ENCODE measurements around the gene GPR22. TPM values are rescaled to one million over a fixed set of nuclear protein-coding genes. Genes with fewer than 3 reads are reported as not detected.

Gene GPR22
- total and polyA plus RNA-seq, 7 donors, result 0.01 to 0.15 TPM; not detected in 5

DNA sequence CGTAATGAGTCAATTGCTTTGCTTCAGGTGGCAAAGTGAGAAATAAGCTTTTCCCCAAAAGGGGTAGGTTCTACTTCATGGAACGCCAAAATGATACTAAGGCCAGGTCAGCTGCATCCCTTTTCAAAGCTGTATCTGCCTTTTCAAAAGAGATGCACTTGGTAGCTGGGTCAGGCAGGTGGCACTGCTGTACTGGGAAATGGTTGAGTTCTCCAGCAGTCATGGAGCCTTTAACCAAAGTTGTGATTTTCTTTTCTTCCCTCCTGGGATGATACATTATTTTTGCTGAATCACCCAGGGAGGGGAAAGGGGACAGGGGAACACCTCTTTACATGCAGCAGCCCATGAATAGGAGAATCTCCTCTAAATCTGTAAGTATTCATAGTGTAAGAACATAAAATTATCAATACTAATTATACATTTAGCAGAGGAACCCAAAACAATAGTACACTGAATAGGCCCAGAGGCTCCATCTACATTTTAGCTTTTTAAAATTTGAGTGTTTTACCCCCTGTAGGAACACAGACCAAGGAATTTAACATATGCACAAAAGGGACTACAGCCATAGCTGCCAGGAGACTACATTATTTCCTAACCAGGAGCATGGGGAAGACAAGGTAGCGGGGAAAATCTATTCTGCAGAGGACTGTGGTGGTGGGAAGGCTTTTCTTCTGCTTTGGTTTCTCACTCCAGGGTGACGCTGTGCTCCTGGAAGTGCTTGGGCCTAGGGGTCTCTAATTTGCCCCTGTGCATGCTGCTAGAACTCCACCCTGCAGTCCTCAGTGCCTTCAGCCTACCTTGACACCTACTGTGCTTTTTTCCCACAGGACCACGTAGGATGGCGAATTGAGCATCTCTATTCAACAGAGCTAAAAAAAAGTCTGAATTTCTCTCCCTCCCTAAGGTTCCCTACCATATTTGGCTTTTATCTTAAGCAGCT is 6.4 kb upstream of the GPR22 start:
- 80 to 83% (median 80%) methylated on average over 6 of the region's 6 CpGs for WGBS, 3 donors
- Histone ChIP-seq H3K27ac (no peak overlapping the region), H3K36me3 (ENCODE audit: insufficient read depth in 1 of 2, low read depth in 1 of 2) (peaks cover 0 to 3% of the 10 kb centered on the region in 2 donors), H3K9me3 (no peaks in the 10 kb centered on the region), H3K4me1 (no peaks in the 10 kb centered on the region), H3K27me3 (ENCODE audit: insufficient read depth in 3 of 3, low read length in 2 of 3) (no peaks in the 10 kb centered on the region), H3K4me3 (no peak overlapping the region)
- ATAC-seq (peak; percentile 85 to 97 (median 88)), DNase-seq (peak; percentile 34 to 64)
- intact Hi-C loops (cut with DNase I), result loop anchor here (1.0 to 10.0 kb wide), 5 partner anchors 144 to 414 kb away; no protein-coding TSS in a partner anchor
- TF ChIP-seq, protein P1, sequence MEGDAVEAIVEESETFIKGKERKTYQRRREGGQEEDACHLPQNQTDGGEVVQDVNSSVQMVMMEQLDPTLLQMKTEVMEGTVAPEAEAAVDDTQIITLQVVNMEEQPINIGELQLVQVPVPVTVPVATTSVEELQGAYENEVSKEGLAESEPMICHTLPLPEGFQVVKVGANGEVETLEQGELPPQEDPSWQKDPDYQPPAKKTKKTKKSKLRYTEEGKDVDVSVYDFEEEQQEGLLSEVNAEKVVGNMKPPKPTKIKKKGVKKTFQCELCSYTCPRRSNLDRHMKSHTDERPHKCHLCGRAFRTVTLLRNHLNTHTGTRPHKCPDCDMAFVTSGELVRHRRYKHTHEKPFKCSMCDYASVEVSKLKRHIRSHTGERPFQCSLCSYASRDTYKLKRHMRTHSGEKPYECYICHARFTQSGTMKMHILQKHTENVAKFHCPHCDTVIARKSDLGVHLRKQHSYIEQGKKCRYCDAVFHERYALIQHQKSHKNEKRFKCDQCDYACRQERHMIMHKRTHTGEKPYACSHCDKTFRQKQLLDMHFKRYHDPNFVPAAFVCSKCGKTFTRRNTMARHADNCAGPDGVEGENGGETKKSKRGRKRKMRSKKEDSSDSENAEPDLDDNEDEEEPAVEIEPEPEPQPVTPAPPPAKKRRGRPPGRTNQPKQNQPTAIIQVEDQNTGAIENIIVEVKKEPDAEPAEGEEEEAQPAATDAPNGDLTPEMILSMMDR (IDR thresholded peaks at IDR 0.05), result peak; percentile 77

DNA sequence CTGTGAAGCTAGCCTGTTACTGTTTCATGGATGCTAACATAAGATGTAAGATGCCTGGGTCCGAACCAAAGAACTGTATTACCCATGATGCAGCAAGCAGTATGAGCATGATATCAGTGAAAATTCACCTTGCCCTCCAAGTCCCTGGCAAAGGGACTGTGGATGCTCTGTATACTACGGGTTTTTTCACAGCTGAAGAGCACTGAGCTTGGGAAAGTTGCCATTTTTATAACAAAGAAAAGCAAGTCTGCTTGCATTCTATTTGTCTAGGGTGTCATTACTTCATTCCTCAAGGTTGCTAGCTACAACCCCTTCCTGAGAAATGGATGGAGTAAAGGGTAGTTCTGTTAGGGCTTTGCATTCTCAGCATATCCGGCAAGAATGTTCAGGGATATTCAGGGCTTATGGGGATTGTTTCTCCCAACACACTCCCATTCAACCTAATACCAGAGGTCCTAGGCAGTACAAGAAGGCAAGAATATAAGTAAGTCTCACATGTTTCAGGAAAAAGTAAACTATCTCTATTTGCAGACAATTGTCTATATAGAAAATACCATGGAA is 5.1 kb upstream of the GPR22 start:
- Histone ChIP-seq H3K27me3 (ENCODE audit: insufficient read depth in 3 of 3, low read length in 2 of 3) (no peaks in the 10 kb centered on the region), H3K27ac (no peak overlapping the region), H3K4me3 (no peak overlapping the region), H3K9me3 (no peaks in the 10 kb centered on the region), H3K4me1 (no peaks in the 10 kb centered on the region), H3K36me3 (ENCODE audit: insufficient read depth in 1 of 2, low read depth in 1 of 2) (no peaks in the 10 kb centered on the region)
- intact Hi-C loops (cut with DNase I), result loop anchor here (5.0 to 10.0 kb wide), 3 partner anchors 143 to 413 kb away; no protein-coding TSS in a partner anchor
- ATAC-seq (no peak), DNase-seq (no peak)
- 62 to 80% (median 75%) methylated on average over 3 of the region's 3 CpGs for WGBS, 3 donors
- TF ChIP-seq, protein P1 (IDR thresholded peaks at IDR 0.05), result no peak

- no peak overlapping the region for H3K4me3 ChIP-seq
- intact Hi-C loops (cut with DNase I), result loop anchor here in 1 of 2 donors (10.0 kb wide), 1 partner anchor 407 kb away; no protein-coding TSS in a partner anchor
- H3K27ac ChIP-seq, result no peak overlapping the region
- H3K36me3 ChIP-seq (ENCODE audit: insufficient read depth in 1 of 2, low read depth in 1 of 2), result no peaks in the 10 kb centered on the region
- H3K4me1 ChIP-seq, result no peaks in the 10 kb centered on the region
- DNase-seq (no peak), ATAC-seq (no peak)
- no peaks in the 10 kb centered on the region for H3K9me3 ChIP-seq
- TF ChIP-seq, protein P1 (IDR thresholded peaks at IDR 0.05), result no peak
- 95 to 97% (median 95%) methylated on average over 2 of the region's 2 CpGs for WGBS, 3 donors
- no peaks in the 10 kb centered on the region for H3K27me3 ChIP-seq (ENCODE audit: insufficient read depth in 3 of 3, low read length in 2 of 3)
These were observed 1.9 kb upstream of the GPR22 start for GRCh38 chr7:107467972-107468371.

DNA sequence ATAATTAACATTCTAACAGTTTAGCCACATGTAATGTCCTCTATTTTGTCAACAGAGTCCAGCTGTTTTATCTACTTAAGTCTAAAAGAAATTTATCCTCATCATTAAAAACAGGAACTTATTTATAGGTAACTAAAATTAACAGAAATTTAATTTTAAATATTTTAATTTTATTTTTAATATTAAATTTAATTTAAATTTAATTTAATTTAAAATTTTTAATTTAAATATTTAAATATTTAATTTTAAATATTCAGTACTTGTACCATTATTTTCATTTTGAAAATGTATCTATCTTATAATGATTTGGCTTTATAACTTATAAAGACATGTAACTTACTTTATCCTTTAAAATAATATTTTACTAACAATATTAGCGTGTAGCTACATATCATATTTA is 1.0 kb upstream of the GPR22 start:
- intact Hi-C loops (cut with DNase I), result loop anchor here in 1 of 2 donors (10.0 kb wide), 1 partner anchor 406 kb away; no protein-coding TSS in a partner anchor
- H3K9me3 ChIP-seq, result no peaks in the 10 kb centered on the region
- no peak for ATAC-seq
- H3K27ac ChIP-seq, result no peak overlapping the region
- H3K36me3 ChIP-seq (ENCODE audit: insufficient read depth in 1 of 2, low read depth in 1 of 2), result no peaks in the 10 kb centered on the region
- DNase-seq, result no peak
- no peaks in the 10 kb centered on the region for H3K27me3 ChIP-seq (ENCODE audit: insufficient read depth in 3 of 3, low read length in 2 of 3)
- 98 to 99% (median 98%) methylated on average over 1 of the region's 1 CpG for WGBS, 3 donors
- H3K4me1 ChIP-seq, result no peaks in the 10 kb centered on the region
- TF ChIP-seq, protein P1 (IDR thresholded peaks at IDR 0.05), result no peak
- H3K4me3 ChIP-seq, result no peak overlapping the region
